Endometrial microvascular endothelial cells (primary cell): Measurements from ENCODE around the gene ITGA8. TPM values are rescaled to one million over a fixed set of nuclear protein-coding genes. Genes with fewer than 3 reads are reported as not detected.
"Not testable (repeated sequence)": the region's sequence is repeated elsewhere in the genome, so short reads cannot be mapped to it uniquely, and the experiment has no call there.

Experiments used
- in situ Hi-C: cut with HindIII; loops from 2 replicates; pipeline ENCODE4 v1.10.0; 2017; ENCODE audit warnings: low sequenced_read_pairs, low pct_unique_long_range_greater_than_20kb; ENCODE audit errors: inconsistent ontology term
- total RNA-seq: library from RNA; depleted of rRNA; stranded (reverse); fragments of >200 nt; gene quantifications from one replicate; pipeline ENCODE4 v1.2.3, GENCODE V29; 2015; ENCODE audit errors: inconsistent ontology term

Gene ITGA8
- total RNA-seq, 1 donor from 2014 or later, result 0.09 TPM

GRCh38 chr10:15540727-15541126 lies 179.0 kb downstream of the ITGA8 start:
- in situ Hi-C loops, result no loop called here

GRCh38 chr10:15539262-15539661 lies 180.5 kb downstream of the ITGA8 start:
- in situ Hi-C loops, result no loop called here

- in situ Hi-C loops, result not testable (repeated sequence)
Measured at GRCh38 chr10:15534928-15535538, 184.7 kb downstream of the ITGA8 start.

GRCh38 chr10:15531927-15532722 lies 187.6 kb downstream of the ITGA8 start:
- in situ Hi-C loops, result no loop called here

GRCh38 chr10:15528859-15529239 lies 190.9 kb downstream of the ITGA8 start:
- in situ Hi-C loops, result no loop called here

GRCh38 chr10:15526754-15527153 lies 193.0 kb downstream of the ITGA8 start:
- in situ Hi-C loops, result no loop called here

- in situ Hi-C loops, result no loop called here
Measured at GRCh38 chr10:15521328-15521903, 198.3 kb downstream of the ITGA8 start.

GRCh38 chr10:15518250-15518649 lies 201.5 kb downstream of the ITGA8 start:
- in situ Hi-C loops, result no loop called here

GRCh38 chr10:15516256-15517085 lies 203.3 kb downstream of the ITGA8 start:
- in situ Hi-C loops, result no loop called here

- in situ Hi-C loops, result no loop called here
Measured at GRCh38 chr10:15515202-15515601, 204.5 kb downstream of the ITGA8 start.

GRCh38 chr10:15510963-15511362 lies 208.8 kb downstream of the ITGA8 start:
- in situ Hi-C loops, result no loop called here

GRCh38 chr10:15505329-15505728 lies 214.4 kb downstream of the ITGA8 start:
- in situ Hi-C loops, result no loop called here

GRCh38 chr10:15504101-15504840 lies 215.5 kb downstream of the ITGA8 start:
- in situ Hi-C loops, result no loop called here

GRCh38 chr10:15494850-15495506 lies 224.7 kb downstream of the ITGA8 start:
- in situ Hi-C loops, result no loop called here

GRCh38 chr10:15491856-15492642 lies 227.7 kb downstream of the ITGA8 start:
- in situ Hi-C loops, result no loop called here

- in situ Hi-C loops, result no loop called here
Measured at GRCh38 chr10:15489431-15489830, 230.3 kb downstream of the ITGA8 start.

GRCh38 chr10:15487376-15487775 lies 232.3 kb downstream of the ITGA8 start:
- in situ Hi-C loops, result no loop called here

- in situ Hi-C loops, result no loop called here
Measured at GRCh38 chr10:15486404-15486803, 233.3 kb downstream of the ITGA8 start.
